ENCODE measurements around the gene CCDC93. TPM values are rescaled to one million over a fixed set of nuclear protein-coding genes. Genes with fewer than 3 reads are reported as not detected.

CCDC93 gene
- total RNA-seq, 1 donor from 2014 or later = 63.4 TPM

DNA sequence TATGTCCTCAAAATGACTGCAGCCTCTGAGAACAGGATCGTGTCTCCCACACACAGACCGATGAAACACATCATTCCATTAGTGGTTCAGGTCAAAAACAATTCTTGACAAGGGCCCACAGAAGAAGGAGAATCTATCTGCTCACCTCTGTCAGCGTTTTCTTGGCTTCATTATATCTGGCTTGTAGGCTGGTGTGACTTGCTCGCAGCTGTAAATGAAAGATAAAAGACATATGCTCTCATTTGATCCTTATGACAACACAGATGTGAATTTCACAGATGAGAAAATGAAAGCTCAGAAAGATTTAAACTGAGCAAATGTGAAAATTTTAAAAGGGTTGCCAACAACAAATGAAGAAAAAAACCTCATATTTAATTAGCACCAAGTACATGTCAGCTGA is 61.6 kb downstream of the CCDC93 start:
- Mint-ChIP-seq H3K4me3 (ENCODE audit: low read depth) (no peak overlapping the region), H3K27ac (no peak overlapping the region), H3K4me1 (ENCODE audit: low read depth) (peaks cover 4% of the 10 kb centered on the region), H3K36me3 (ENCODE audit: insufficient read depth) (peaks cover 30% of the 10 kb centered on the region), H3K27me3 (no peaks in the 10 kb centered on the region), H3K9me3 (ENCODE audit: low read depth) (no peaks in the 10 kb centered on the region)
- TF ChIP-seq, protein P1, sequence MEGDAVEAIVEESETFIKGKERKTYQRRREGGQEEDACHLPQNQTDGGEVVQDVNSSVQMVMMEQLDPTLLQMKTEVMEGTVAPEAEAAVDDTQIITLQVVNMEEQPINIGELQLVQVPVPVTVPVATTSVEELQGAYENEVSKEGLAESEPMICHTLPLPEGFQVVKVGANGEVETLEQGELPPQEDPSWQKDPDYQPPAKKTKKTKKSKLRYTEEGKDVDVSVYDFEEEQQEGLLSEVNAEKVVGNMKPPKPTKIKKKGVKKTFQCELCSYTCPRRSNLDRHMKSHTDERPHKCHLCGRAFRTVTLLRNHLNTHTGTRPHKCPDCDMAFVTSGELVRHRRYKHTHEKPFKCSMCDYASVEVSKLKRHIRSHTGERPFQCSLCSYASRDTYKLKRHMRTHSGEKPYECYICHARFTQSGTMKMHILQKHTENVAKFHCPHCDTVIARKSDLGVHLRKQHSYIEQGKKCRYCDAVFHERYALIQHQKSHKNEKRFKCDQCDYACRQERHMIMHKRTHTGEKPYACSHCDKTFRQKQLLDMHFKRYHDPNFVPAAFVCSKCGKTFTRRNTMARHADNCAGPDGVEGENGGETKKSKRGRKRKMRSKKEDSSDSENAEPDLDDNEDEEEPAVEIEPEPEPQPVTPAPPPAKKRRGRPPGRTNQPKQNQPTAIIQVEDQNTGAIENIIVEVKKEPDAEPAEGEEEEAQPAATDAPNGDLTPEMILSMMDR (IDR thresholded peaks at IDR 0.05; ENCODE audit: unreplicated experiment) = no peak
- DNase-seq (ENCODE audit: low spot score, unreplicated experiment) = no peak

DNA sequence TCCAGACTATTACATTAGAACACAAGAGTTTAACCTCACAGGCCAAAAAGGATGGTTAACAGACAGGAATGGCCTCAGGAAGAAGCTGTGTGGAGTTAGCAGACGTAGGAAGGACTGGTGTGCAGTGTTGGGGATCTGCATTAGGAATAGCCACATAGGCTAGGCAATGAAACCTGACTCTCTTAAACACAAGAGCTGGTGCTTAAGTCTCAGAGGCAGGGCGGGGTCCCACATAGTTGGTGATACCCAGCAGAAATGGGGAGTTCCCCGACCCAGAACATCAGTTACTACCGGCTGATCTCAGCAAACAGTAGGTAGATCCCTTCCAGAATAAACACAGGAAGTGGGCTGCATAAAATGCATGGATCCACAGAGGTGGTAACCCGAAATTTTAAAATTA is 64.1 kb downstream of the CCDC93 start:
- Mint-ChIP-seq H3K4me1 (ENCODE audit: low read depth) (peaks cover 4% of the 10 kb centered on the region), H3K4me3 (ENCODE audit: low read depth) (no peak overlapping the region), H3K27me3 (no peaks in the 10 kb centered on the region), H3K36me3 (ENCODE audit: insufficient read depth) (peaks cover 34% of the 10 kb centered on the region), H3K9me3 (ENCODE audit: low read depth) (no peaks in the 10 kb centered on the region), H3K27ac (no peak overlapping the region)
- DNase-seq (ENCODE audit: low spot score, unreplicated experiment) = no peak
- TF ChIP-seq, protein P1 (IDR thresholded peaks at IDR 0.05; ENCODE audit: unreplicated experiment) = no peak

DNA sequence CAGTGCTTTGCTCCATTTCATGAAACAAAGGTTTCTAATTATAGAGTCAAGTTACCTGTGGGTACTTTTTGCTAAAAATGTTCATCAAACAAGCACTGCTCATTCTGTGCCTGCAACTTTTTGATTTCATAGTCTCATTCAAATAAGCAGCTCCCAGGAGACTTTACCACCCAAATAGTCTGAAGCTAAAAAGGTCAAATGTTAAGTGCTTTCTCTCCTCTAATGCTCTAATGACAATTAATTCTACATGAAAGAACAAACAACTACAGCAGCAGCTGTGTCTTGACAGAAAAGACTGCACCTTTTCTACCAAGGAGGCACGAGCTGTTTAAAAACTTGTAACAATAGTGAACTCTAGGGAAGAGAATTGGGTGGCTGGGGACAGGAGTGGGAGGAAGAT is 65.3 kb downstream of the CCDC93 start:
- H3K9me3 Mint-ChIP-seq (ENCODE audit: low read depth) = no peaks in the 10 kb centered on the region
- H3K4me1 Mint-ChIP-seq (ENCODE audit: low read depth) = peaks cover 3% of the 10 kb centered on the region
- no peak overlapping the region for H3K4me3 Mint-ChIP-seq (ENCODE audit: low read depth)
- H3K27ac Mint-ChIP-seq = no peak overlapping the region
- no peaks in the 10 kb centered on the region for H3K27me3 Mint-ChIP-seq
- DNase-seq (ENCODE audit: low spot score, unreplicated experiment) = no peak
- H3K36me3 Mint-ChIP-seq (ENCODE audit: insufficient read depth) = peaks cover 26% of the 10 kb centered on the region
- TF ChIP-seq, protein P1 (IDR thresholded peaks at IDR 0.05; ENCODE audit: unreplicated experiment) = no peak

DNA sequence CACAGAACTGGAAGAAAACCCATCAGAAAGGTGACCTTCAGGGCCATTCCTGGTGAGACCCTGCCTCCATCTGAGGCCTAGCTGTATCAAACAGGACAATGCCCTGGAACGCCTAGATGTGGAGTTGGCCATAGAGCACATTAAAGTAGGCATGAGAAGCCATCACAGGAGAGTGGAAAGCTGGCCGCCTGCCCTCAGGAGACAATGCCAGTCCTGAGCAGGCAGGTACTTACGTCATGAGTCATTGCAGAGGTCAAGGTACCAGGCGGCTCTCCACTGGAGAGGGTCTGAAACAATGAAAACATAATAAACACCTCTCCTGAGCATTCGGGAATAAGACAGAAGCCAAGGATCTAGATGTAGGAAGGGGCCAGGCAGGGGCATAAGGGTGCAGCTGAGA is 68.6 kb downstream of the CCDC93 start:
- H3K27me3 Mint-ChIP-seq = no peaks in the 10 kb centered on the region
- no peak for DNase-seq (ENCODE audit: low spot score, unreplicated experiment)
- H3K4me3 Mint-ChIP-seq (ENCODE audit: low read depth) = no peak overlapping the region
- peaks cover 24% of the 10 kb centered on the region for H3K36me3 Mint-ChIP-seq (ENCODE audit: insufficient read depth)
- TF ChIP-seq, protein P1 (IDR thresholded peaks at IDR 0.05; ENCODE audit: unreplicated experiment) = no peak
- H3K9me3 Mint-ChIP-seq (ENCODE audit: low read depth) = no peaks in the 10 kb centered on the region
- no peak overlapping the region for H3K27ac Mint-ChIP-seq
- H3K4me1 Mint-ChIP-seq (ENCODE audit: low read depth) = no peaks in the 10 kb centered on the region

DNA sequence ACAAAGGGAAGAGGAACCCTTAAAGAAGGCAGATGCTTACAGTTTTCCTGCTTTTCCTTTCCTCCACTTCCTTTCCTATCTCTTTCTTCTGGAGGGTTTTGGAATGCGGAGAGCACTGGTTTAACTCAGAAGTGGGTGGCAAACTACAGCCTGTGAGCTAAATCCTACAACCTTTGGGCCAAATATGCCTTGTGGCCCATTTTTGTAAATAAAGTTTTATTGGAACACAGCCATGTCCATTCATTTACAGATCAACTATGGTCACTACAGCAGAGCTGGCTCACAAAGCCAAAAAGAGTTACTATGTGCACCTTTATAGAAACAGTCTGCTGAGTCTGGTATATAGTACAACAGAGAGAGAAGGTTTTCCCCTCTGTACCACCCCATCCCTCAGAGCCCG is 69.1 kb downstream of the CCDC93 start:
- no peak overlapping the region for H3K27ac Mint-ChIP-seq
- H3K4me1 Mint-ChIP-seq (ENCODE audit: low read depth) = no peaks in the 10 kb centered on the region
- no peaks in the 10 kb centered on the region for H3K9me3 Mint-ChIP-seq (ENCODE audit: low read depth)
- H3K4me3 Mint-ChIP-seq (ENCODE audit: low read depth) = no peak overlapping the region
- peaks cover 29% of the 10 kb centered on the region for H3K36me3 Mint-ChIP-seq (ENCODE audit: insufficient read depth)
- DNase-seq (ENCODE audit: low spot score, unreplicated experiment) = no peak
- no peaks in the 10 kb centered on the region for H3K27me3 Mint-ChIP-seq
- TF ChIP-seq, protein P1 (IDR thresholded peaks at IDR 0.05; ENCODE audit: unreplicated experiment) = no peak

Measured in progenitor cell of endocrine pancreas (in vitro differentiated cells).